OCI-LY7 (cell line): ENCODE results near the gene HOXA10. TPM values are rescaled to one million over a fixed set of nuclear protein-coding genes. Genes with fewer than 3 reads are reported as not detected.

ENCODE experiments used
- BruUV-seq: library from RNA; stranded (reverse); fragments of 400-500 nt; replicated peaks from 2 replicates; lab custom pipeline; 2021; lab: Mats Ljungman, UMichigan
- CTCF ChIA-PET: fragments of 300-600 bp; sonication (Branson Sonifier 250); formaldehyde crosslinking; loops from one replicate; lab custom pipeline; 2022; ENCODE audit warnings: antibody characterized with exemption; ENCODE audit not compliant: unreplicated experiment; lab: Charles Lee
- POLR2A ChIA-PET: fragments of 300-600 bp; sonication (Branson Sonifier 250); formaldehyde crosslinking; loops from one replicate; lab custom pipeline; 2022; ENCODE audit warnings: antibody characterized with exemption; lab: Charles Lee
- DNase-seq: peaks from one replicate; pipeline ENCODE4 v3.0.0-alpha.2; 2015; ENCODE audit warnings: low spot score
- H2AFZ ChIP-seq: fragments of 200-600 bp; sonication (generic), shearing (Covaris generic); 2 replicates; pipeline ENCODE4 v1.6.1; 2014; ENCODE audit warnings: mild to moderate bottlenecking, antibody characterized with exemption, low read length, moderate library complexity
- H3K27ac ChIP-seq: fragments of 200-600 bp; sonication (generic); 2 replicates; pipeline ENCODE4 v1.5.1; 2014; ENCODE audit warnings: mixed run types, low read depth, mild to moderate bottlenecking, moderate library complexity, low read length, inconsistent platforms; ENCODE audit not compliant: poor library complexity, severe bottlenecking
- H3K36me3 ChIP-seq: fragments of 200-600 bp; sonication (generic); 2 replicates; pipeline ENCODE4 v1.6.1; 2014; ENCODE audit warnings: mild to moderate bottlenecking, antibody characterized with exemption, low read length, moderate library complexity, mixed read lengths; ENCODE audit not compliant: insufficient read depth
- H3K4me1 ChIP-seq: fragments of 200-600 bp; sonication (generic); 2 replicates; pipeline ENCODE4 v1.5.1; 2014; ENCODE audit warnings: mild to moderate bottlenecking, low read length; ENCODE audit not compliant: insufficient read depth, poor library complexity, severe bottlenecking
- H3K4me2 ChIP-seq: fragments of 200-600 bp; sonication (generic); 2 replicates; pipeline ENCODE4 v1.6.1; 2014; ENCODE audit warnings: mild to moderate bottlenecking, low read length
- H3K4me3 ChIP-seq: fragments of 200-600 bp; sonication (generic); 2 replicates; pipeline ENCODE4 v1.5.1; 2014; ENCODE audit warnings: mild to moderate bottlenecking, low read depth, low read length; ENCODE audit not compliant: poor library complexity, severe bottlenecking
- H3K79me2 ChIP-seq: fragments of 200-600 bp; sonication (generic); 2 replicates; pipeline ENCODE4 v1.6.1; 2016; ENCODE audit warnings: low read depth, mild to moderate bottlenecking, low read length, moderate library complexity, mixed read lengths; ENCODE audit not compliant: insufficient read depth
- H3K9me2 ChIP-seq: fragments of 200-600 bp; sonication (generic); 2 replicates; pipeline ENCODE4 v1.6.1; 2016; ENCODE audit warnings: mild to moderate bottlenecking, low read length, mixed read lengths; ENCODE audit not compliant: insufficient read depth
- H3K9me3 ChIP-seq: fragments of 200-600 bp; sonication (generic); 2 replicates; pipeline ENCODE4 v1.6.1; 2014; ENCODE audit warnings: mild to moderate bottlenecking, mixed run types, low read length, mixed read lengths
- H4K20me1 ChIP-seq: fragments of 200-600 bp; sonication (generic); 2 replicates; pipeline ENCODE4 v1.6.1; 2014; ENCODE audit warnings: mild to moderate bottlenecking, antibody characterized with exemption, low read length, moderate library complexity, mixed read lengths; ENCODE audit not compliant: insufficient read depth
- CTCF ChIP-seq: fragments of 200-600 bp; sonication (generic); conservative IDR thresholded peaks from 2 replicates; pipeline ENCODE4 v1.5.1; 2014; ENCODE audit warnings: mild to moderate bottlenecking, antibody characterized with exemption, low read length, moderate library complexity, mixed read lengths
- EZH2phosphoT487 ChIP-seq: fragments of 200-600 bp; sonication (generic); IDR thresholded peaks from 2 replicates; pipeline ENCODE4 v1.6.1; 2018; ENCODE audit warnings: low read depth, borderline replicate concordance, mild to moderate bottlenecking, mixed run types, antibody characterized with exemption, low read length, moderate library complexity, mixed read lengths
- intact Hi-C: fragments of 100-400 bp; cut with micrococcal nuclease; formaldehyde crosslinking; loops from one replicate; pipeline ENCODE4 v1.10.0; 2022; ENCODE audit not compliant: unreplicated experiment
- total RNA-seq, 2 experiments: library from RNA; depleted of rRNA in 1 of 2; stranded (reverse); fragments of >200 nt in 1 of 2; shearing (Covaris generic) in 1 of 2; gene quantifications; 2 replicates each; pipeline ENCODE4 v1.2.3, GENCODE V29; 2014 to 2022

HOXA10 gene
- total RNA-seq, 2 experiments from 2014 or later: not detected

GRCh38 chr7:27131390-27131819, 42.7 kb downstream of the HOXA10 start:
- CTCF ChIA-PET: interaction anchor here (1.8 kb wide), 1 partner anchor 19 kb away, joined by 5 read pairs; no protein-coding TSS in a partner anchor
- H2AFZ ChIP-seq: peak overlapping the region; percentile 79

GRCh38 chr7:27130540-27131389, 43.4 kb downstream of the HOXA10 start, which contains the start of gene HOXA4:
HOXA4 (minus strand) TSS chr7:27130757; CDS start chr7:27130733, 24 bp downstream.
- peak within 1 kb of the TSS; percentile 74 for H3K4me2 ChIP-seq
- ChIA-PET CTCF (interaction anchor here (1.8 kb wide), 1 partner anchor 20 kb away, joined by 5 read pairs; no protein-coding TSS in a partner anchor), POLR2A (interaction anchor here (0.6 to 1.5 kb wide), 10 partner anchors 11 to 441 kb away, joined by 3 to 11 read pairs (median 3); no protein-coding TSS in a partner anchor)
- H3K4me3 ChIP-seq: peak within 1 kb of the TSS; percentile 76
- peak within 1 kb of the TSS; percentile 14 for H3K27ac ChIP-seq
- intact Hi-C loops: no loop called here
- TSS peak; percentile 94 for BruUV-seq
- H3K36me3 ChIP-seq: no peaks in the 10 kb centered on the region
- no peaks in the 10 kb centered on the region; the same call in 1 of the 2 replicates for H4K20me1 ChIP-seq
- peak within 1 kb of the TSS; percentile 79 for H2AFZ ChIP-seq
- no peaks in the 10 kb centered on the region for H3K79me2 ChIP-seq
- peaks cover 4% of the 10 kb centered on the region for H3K4me1 ChIP-seq
- no peaks in the 10 kb centered on the region for H3K9me2 ChIP-seq
- H3K9me3 ChIP-seq: no peaks in the 10 kb centered on the region
- TF ChIP-seq EZH2phosphoT487 (no peak), CTCF (no peak)
- DNase-seq: peak; percentile 73

More at GRCh38 chr7:27131390-27131819, 42.7 kb downstream of the HOXA10 start:
- DNase-seq: no peak
- intact Hi-C loops: no loop called here
- Histone ChIP-seq H3K4me3 (peak overlapping the region; percentile 76), H3K79me2 (no peaks in the 10 kb centered on the region), H3K4me2 (peak overlapping the region; percentile 74), H3K36me3 (no peaks in the 10 kb centered on the region), H3K9me2 (no peaks in the 10 kb centered on the region), H4K20me1 (no peaks in the 10 kb centered on the region; the same call in 1 of the 2 replicates), H3K9me3 (no peaks in the 10 kb centered on the region), H3K4me1 (peaks cover 4% of the 10 kb centered on the region), H3K27ac (peak overlapping the region; percentile 14)
- POLR2A ChIA-PET: interaction anchor here (0.6 to 1.5 kb wide), 9 partner anchors 10 to 449 kb away, joined by 3 to 11 read pairs (median 3); no protein-coding TSS in a partner anchor
- no TSS peak for BruUV-seq
- TF ChIP-seq EZH2phosphoT487: no peak
- TF ChIP-seq CTCF: no peak
